Endothelial cell (in vitro differentiated cells): ENCODE measurements around the gene TMSB4X. TPM values are rescaled to one million over a fixed set of nuclear protein-coding genes. Genes with fewer than 3 reads are reported as not detected.

Source experiments
- DNase-seq: peaks from one replicate; pipeline ENCODE4 v3.0.0; 2021; ENCODE audit warnings: low spot score
- H3K27ac Mint-ChIP-seq: one replicate; pipeline ENCODE4 v1.8.0; 2021; ENCODE audit warnings: mixed read lengths, inconsistent platforms; ENCODE audit not compliant: unreplicated experiment
- H3K27me3 Mint-ChIP-seq: one replicate; pipeline ENCODE4 v1.8.0; 2021; ENCODE audit warnings: mild to moderate bottlenecking, moderate library complexity, mixed read lengths, inconsistent platforms; ENCODE audit not compliant: unreplicated experiment
- H3K36me3 Mint-ChIP-seq: one replicate; pipeline ENCODE4 v1.8.0; 2021; ENCODE audit warnings: mild to moderate bottlenecking, low read depth, mixed read lengths, inconsistent platforms; ENCODE audit not compliant: unreplicated experiment
- H3K4me1 Mint-ChIP-seq: one replicate; pipeline ENCODE4 v1.8.0; 2021; ENCODE audit warnings: mild to moderate bottlenecking, mixed read lengths, inconsistent platforms; ENCODE audit not compliant: unreplicated experiment
- H3K4me3 Mint-ChIP-seq: one replicate; pipeline ENCODE4 v1.8.0; 2021; ENCODE audit warnings: mild to moderate bottlenecking, mixed read lengths, inconsistent platforms; ENCODE audit not compliant: unreplicated experiment
- H3K9me3 Mint-ChIP-seq: one replicate; pipeline ENCODE4 v1.8.0; 2021; ENCODE audit warnings: mixed read lengths, inconsistent platforms; ENCODE audit not compliant: unreplicated experiment
- total RNA-seq: library from RNA; stranded (reverse); fragmentation: NEBNext Ultra II Directional; extraction: Animal tissue kit (Norgen Biotek cat#: 25700); gene quantifications from one replicate; pipeline ENCODE4 v1.2.1, GENCODE V29; 2021; ENCODE audit not compliant: unreplicated experiment
- TF ChIP-seq, protein P1 (sequence below): fragments of 200-600 bp; sonication (generic); IDR thresholded peaks from one replicate; pipeline ENCODE4 v1.5.0; 2021; ENCODE audit warnings: antibody characterized with exemption; ENCODE audit not compliant: unreplicated experiment

TMSB4X gene
- total RNA-seq, 1 donor from 2014 or later = 3,201 TPM

DNA sequence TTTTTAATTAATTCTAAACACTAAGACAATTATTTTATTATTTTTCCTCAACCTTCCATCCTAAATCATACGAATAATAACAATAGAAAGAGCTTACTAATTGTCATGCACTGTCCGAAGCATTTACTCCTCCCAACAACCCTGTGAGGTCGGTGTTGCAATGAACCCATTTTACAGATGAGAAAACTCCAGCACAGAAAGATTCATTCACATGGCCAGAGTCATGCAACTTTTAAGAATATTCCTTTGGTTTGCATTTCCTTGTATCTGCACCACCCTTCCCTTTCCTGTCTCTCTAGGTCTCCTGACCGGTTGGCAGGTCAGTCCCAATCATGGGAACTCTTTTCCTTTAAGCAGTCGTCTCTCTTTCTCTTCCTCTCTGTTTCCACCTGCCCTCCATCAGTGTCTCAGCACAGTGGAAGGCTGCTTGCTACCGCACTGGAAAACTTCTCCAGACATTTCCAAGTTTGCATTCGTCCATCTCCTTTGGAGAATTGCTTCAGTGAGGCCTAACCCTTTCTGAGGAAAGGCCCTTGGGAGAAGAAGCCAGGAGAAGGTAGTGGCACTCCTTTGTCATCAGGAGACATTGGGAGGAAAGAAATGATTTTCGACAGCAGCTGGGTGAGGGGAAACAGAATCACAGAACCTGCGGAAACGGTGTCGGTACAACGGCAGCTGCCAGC, 1.9 kb upstream of the TMSB4X start:
- Mint-ChIP-seq H3K4me3 (peak overlapping the region; percentile 96), H3K9me3 (no peaks in the 10 kb centered on the region), H3K36me3 (peaks cover 17% of the 10 kb centered on the region), H3K4me1 (peaks cover 32% of the 10 kb centered on the region), H3K27me3 (peaks cover 3% of the 10 kb centered on the region), H3K27ac (peak overlapping the region; percentile 96)
- TF ChIP-seq, protein P1, sequence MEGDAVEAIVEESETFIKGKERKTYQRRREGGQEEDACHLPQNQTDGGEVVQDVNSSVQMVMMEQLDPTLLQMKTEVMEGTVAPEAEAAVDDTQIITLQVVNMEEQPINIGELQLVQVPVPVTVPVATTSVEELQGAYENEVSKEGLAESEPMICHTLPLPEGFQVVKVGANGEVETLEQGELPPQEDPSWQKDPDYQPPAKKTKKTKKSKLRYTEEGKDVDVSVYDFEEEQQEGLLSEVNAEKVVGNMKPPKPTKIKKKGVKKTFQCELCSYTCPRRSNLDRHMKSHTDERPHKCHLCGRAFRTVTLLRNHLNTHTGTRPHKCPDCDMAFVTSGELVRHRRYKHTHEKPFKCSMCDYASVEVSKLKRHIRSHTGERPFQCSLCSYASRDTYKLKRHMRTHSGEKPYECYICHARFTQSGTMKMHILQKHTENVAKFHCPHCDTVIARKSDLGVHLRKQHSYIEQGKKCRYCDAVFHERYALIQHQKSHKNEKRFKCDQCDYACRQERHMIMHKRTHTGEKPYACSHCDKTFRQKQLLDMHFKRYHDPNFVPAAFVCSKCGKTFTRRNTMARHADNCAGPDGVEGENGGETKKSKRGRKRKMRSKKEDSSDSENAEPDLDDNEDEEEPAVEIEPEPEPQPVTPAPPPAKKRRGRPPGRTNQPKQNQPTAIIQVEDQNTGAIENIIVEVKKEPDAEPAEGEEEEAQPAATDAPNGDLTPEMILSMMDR = no peak
- DNase-seq = no peak

- Mint-ChIP-seq H3K27ac (peak overlapping the region; percentile 96), H3K9me3 (no peaks in the 10 kb centered on the region), H3K27me3 (peaks cover 3% of the 10 kb centered on the region), H3K4me3 (peak overlapping the region; percentile 96), H3K36me3 (peaks cover 17% of the 10 kb centered on the region), H3K4me1 (peaks cover 34% of the 10 kb centered on the region)
- DNase-seq = no peak
- TF ChIP-seq, protein P1 = no peak
These were observed 1.2 kb upstream of the TMSB4X start for GRCh38 chrX:12973561-12974304.

DNA sequence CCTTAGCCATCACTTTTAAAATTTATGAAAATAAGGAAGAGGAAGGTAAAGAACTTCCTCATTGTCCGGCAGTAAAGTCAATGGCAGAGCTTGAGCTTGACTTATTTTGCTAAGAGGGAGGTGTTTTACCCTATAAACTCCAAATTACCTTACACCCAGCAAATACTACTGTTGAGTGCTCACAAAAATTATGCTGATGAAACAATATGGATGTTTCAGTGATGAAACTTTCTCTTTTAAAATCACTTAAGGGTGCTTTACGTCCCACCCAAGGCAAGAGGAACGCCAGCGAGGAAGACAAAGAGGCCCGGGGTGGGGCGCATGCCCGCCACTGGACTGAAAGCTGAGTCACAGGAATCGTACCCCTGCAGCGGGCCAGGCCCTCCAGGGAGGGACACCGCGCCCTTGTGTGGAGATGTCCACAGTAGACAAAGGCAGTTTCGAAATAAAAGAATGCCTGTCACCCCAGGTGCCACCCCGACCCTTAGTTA, 560 bp upstream of the TMSB4X start:
- TF ChIP-seq, protein P1 = no peak
- Mint-ChIP-seq H3K27ac (peak overlapping the region; percentile 96), H3K9me3 (no peaks in the 10 kb centered on the region), H3K4me3 (peak overlapping the region; percentile 96), H3K4me1 (peaks cover 34% of the 10 kb centered on the region), H3K36me3 (peaks cover 17% of the 10 kb centered on the region), H3K27me3 (peaks cover 3% of the 10 kb centered on the region)
- DNase-seq = no peak

GRCh38 chrX:12975670-12975965, 708 bp downstream of the TMSB4X start:
- peak; percentile 20 for DNase-seq
- Mint-ChIP-seq H3K4me1 (peaks cover 33% of the 10 kb centered on the region), H3K27me3 (peaks cover 3% of the 10 kb centered on the region), H3K9me3 (no peaks in the 10 kb centered on the region), H3K36me3 (peaks cover 17% of the 10 kb centered on the region), H3K27ac (peak overlapping the region; percentile 96), H3K4me3 (peak overlapping the region; percentile 96)
- TF ChIP-seq, protein P1 = no peak
